GM23338 (cell line): ENCODE data around the gene TFAM. TPM values are rescaled to one million over a fixed set of nuclear protein-coding genes. Genes with fewer than 3 reads are reported as not detected.

ENCODE experiments used
- ATAC-seq: fragments of 200-7000 bp; cut with Tn5 transposase; 3 replicates; pipeline ENCODE4 v1.9.1; 2020
- DNase-seq: peaks from one replicate; pipeline ENCODE4 v3.0.0-alpha.2; 2015; ENCODE audit warnings: low spot score
- H2AFZ ChIP-seq: fragments of 200-600 bp; sonication (generic); 2 replicates; pipeline ENCODE4 v1.8.0; 2016; ENCODE audit warnings: antibody characterized with exemption, mild to moderate bottlenecking, moderate library complexity
- H3F3A ChIP-seq: fragments of 200-600 bp; sonication (generic); replicated peaks from 2 replicates; pipeline ENCODE4 v1.8.0; 2017; ENCODE audit warnings: antibody characterized with exemption, mixed run types, low read depth
- H3K27ac ChIP-seq: fragments of 200-600 bp; sonication (generic); 2 replicates; pipeline ENCODE4 v1.6.1; 2016; ENCODE audit warnings: low read depth
- H3K27me3 ChIP-seq: fragments of 200-600 bp; sonication (generic); 2 replicates; pipeline ENCODE4 v1.8.0; 2016; ENCODE audit warnings: mild to moderate bottlenecking, mixed run types, moderate library complexity; ENCODE audit not compliant: insufficient read depth
- H3K36me3 ChIP-seq: fragments of 200-600 bp; sonication (generic); 2 replicates; pipeline ENCODE4 v1.8.0; 2016; ENCODE audit warnings: mild to moderate bottlenecking; ENCODE audit not compliant: insufficient read depth
- H3K4me1 ChIP-seq: fragments of 200-600 bp; sonication (generic); 2 replicates; pipeline ENCODE4 v1.8.0; 2016; ENCODE audit warnings: mild to moderate bottlenecking, moderate library complexity; ENCODE audit not compliant: insufficient read depth
- H3K4me2 ChIP-seq: fragments of 200-600 bp; sonication (generic); 2 replicates; pipeline ENCODE4 v1.7.1; 2017; ENCODE audit warnings: mixed run types
- H3K4me3 ChIP-seq: fragments of 200-600 bp; sonication (generic); 2 replicates; pipeline ENCODE4 v1.6.1; 2016; ENCODE audit warnings: mixed run types
- H3K79me2 ChIP-seq: fragments of 200-600 bp; sonication (generic); replicated peaks from 2 replicates; pipeline ENCODE4 v1.8.0; 2017; ENCODE audit warnings: mild to moderate bottlenecking; ENCODE audit not compliant: insufficient read depth
- H3K9me2 ChIP-seq: fragments of 200-600 bp; sonication (generic); 2 replicates; pipeline ENCODE4 v1.8.0; 2017; ENCODE audit not compliant: insufficient read depth
- H4K20me1 ChIP-seq: fragments of 200-600 bp; sonication (generic); replicated peaks from 2 replicates; pipeline ENCODE4 v1.8.0; 2017; ENCODE audit warnings: mild to moderate bottlenecking; ENCODE audit not compliant: insufficient read depth
- H3K27ac Mint-ChIP-seq: 2 replicates; pipeline ENCODE4 v1.8.0; 2020; ENCODE audit warnings: inconsistent platforms, mild to moderate bottlenecking, moderate library complexity, mixed read lengths
- H3K27me3 Mint-ChIP-seq: 3 replicates; pipeline ENCODE4 v1.8.0; 2022; ENCODE audit warnings: low read depth, mild to moderate bottlenecking, moderate library complexity, mixed read lengths, inconsistent platforms; ENCODE audit not compliant: insufficient read depth, poor library complexity
- H3K36me3 Mint-ChIP-seq: 3 replicates; pipeline ENCODE4 v1.8.0; 2021; ENCODE audit warnings: low read depth, mild to moderate bottlenecking, inconsistent platforms, moderate library complexity, mixed read lengths
- H3K4me1 Mint-ChIP-seq: 3 replicates; pipeline ENCODE4 v1.8.0; 2020; ENCODE audit warnings: mild to moderate bottlenecking, inconsistent platforms, mixed read lengths
- H3K4me3 Mint-ChIP-seq: 3 replicates; pipeline ENCODE4 v1.8.0; 2021; ENCODE audit warnings: moderate library complexity, mild to moderate bottlenecking, inconsistent platforms, mixed read lengths
- H3K9me3 Mint-ChIP-seq: 3 replicates; pipeline ENCODE4 v1.8.0; 2020; ENCODE audit warnings: moderate library complexity, mild to moderate bottlenecking, inconsistent platforms, mixed read lengths
- CREB1 ChIP-seq: fragments of 250-450 bp; sonication (Bioruptor Pico); IDR thresholded peaks from 2 replicates; pipeline ENCODE4 v1.5.0; 2020; ENCODE audit warnings: low read depth, mild to moderate bottlenecking, moderate library complexity
- CTCF ChIP-seq, 2 experiments: fragments of 200-600 bp in 1 of 2; sonication (generic) in 1 of 2; conservative IDR thresholded peaks; 2 replicates each; pipeline versions ENCODE4 v1.5.1 to v1.6.1; 2016 to 2017; ENCODE audit warnings: antibody characterized with exemption in 2 of 2, low read depth in 2 of 2, mild to moderate bottlenecking in 2 of 2, moderate library complexity in 1 of 2
- ETS1 ChIP-seq: IDR thresholded peaks from 2 replicates; pipeline ENCODE4 v1.6.1; 2016; ENCODE audit warnings: antibody characterized with exemption
- EZH2 ChIP-seq: fragments of 200-600 bp; sonication (generic); IDR thresholded peaks from one replicate; pipeline ENCODE4 v1.8.0; 2017; ENCODE audit warnings: antibody characterized with exemption, mild to moderate bottlenecking, low read depth; ENCODE audit not compliant: unreplicated experiment
- EZH2phosphoT487 ChIP-seq: fragments of 200-600 bp; sonication (generic); IDR thresholded peaks from one replicate; pipeline ENCODE4 v1.8.1; 2018; ENCODE audit warnings: antibody characterized with exemption; ENCODE audit not compliant: unreplicated experiment
- JUNB ChIP-seq: IDR thresholded peaks from one replicate; pipeline ENCODE4 v1.6.1; 2016; ENCODE audit warnings: antibody characterized with exemption; ENCODE audit not compliant: unreplicated experiment
- NANOG ChIP-seq: IDR thresholded peaks from 2 replicates; pipeline ENCODE4 v1.6.1; 2016; ENCODE audit warnings: antibody characterized with exemption, borderline replicate concordance
- POLR2AphosphoS5 ChIP-seq: IDR thresholded peaks from 2 replicates; pipeline ENCODE4 v1.6.1; 2016; ENCODE audit warnings: antibody characterized with exemption, low read depth
- REST ChIP-seq: IDR thresholded peaks from one replicate; pipeline ENCODE4 v1.6.1; 2018; ENCODE audit warnings: antibody characterized with exemption; ENCODE audit not compliant: unreplicated experiment
- STAT1 ChIP-seq: IDR thresholded peaks from one replicate; pipeline ENCODE4 v1.6.1; 2016; ENCODE audit warnings: antibody characterized with exemption; ENCODE audit not compliant: unreplicated experiment
- ZNF114 ChIP-seq: fragments of 250-450 bp; sonication (Bioruptor Pico); IDR thresholded peaks from 2 replicates; pipeline ENCODE4 v1.5.0; 2020; ENCODE audit warnings: mild to moderate bottlenecking, moderate library complexity
- ZNF331 ChIP-seq: fragments of 250-450 bp; sonication (Bioruptor Pico); IDR thresholded peaks from 2 replicates; pipeline ENCODE4 v1.5.0; 2020; ENCODE audit warnings: low read depth, mild to moderate bottlenecking, moderate library complexity
- polyA plus RNA-seq: library from polyadenylated mRNA; unstranded; fragments of >200 nt; fragmentation: Nextera tagmentation; extraction: Ambion mirVana; gene quantifications from 2 replicates; pipeline ENCODE4 v1.2.1, GENCODE V29; 2016
- total RNA-seq: library from RNA; depleted of rRNA; stranded (reverse); fragments of >200 nt; shearing (Covaris generic); gene quantifications from 2 replicates; pipeline ENCODE4 v1.2.3, GENCODE V29; 2014

The TFAM gene
- total and polyA plus RNA-seq, 2 experiments from 2014 or later, result 54.2 to 156 TPM

GRCh38 chr10:58382489-58382995 is 2.7 kb upstream of the TFAM start:
- Histone ChIP-seq H2AFZ (no peak overlapping the region), H3K4me2 (no peak overlapping the region), H3F3A (no peaks in the 10 kb centered on the region), H3K4me3 (no peak overlapping the region), H3K4me1 (peaks cover 14% of the 10 kb centered on the region), H3K27ac (no peak overlapping the region), H3K27me3 (no peaks in the 10 kb centered on the region), H3K79me2 (peaks cover 21% of the 10 kb centered on the region), H3K36me3 (0 out of 2 replicates have a peak, but pooled peaks cover 4% of the 10 kb centered on the region), H4K20me1 (peaks cover 7% of the 10 kb centered on the region), H3K9me2 (0 out of 2 replicates have a peak, but pooled peaks cover 4% of the 10 kb centered on the region)
- ATAC-seq, result no peak
- DNase-seq, result no peak
- Mint-ChIP-seq H3K36me3 (peaks cover 18% of the 10 kb centered on the region), H3K27ac (no peak overlapping the region), H3K9me3 (no peaks in the 10 kb centered on the region), H3K4me1 (peaks cover 8% of the 10 kb centered on the region), H3K4me3 (no peak overlapping the region), H3K27me3 (peaks cover 8% of the 10 kb centered on the region)
- TF ChIP-seq STAT1 (no peak), ZNF114 (CRISPR knock-in tag) (no peak), EZH2phosphoT487 (no peak), ZNF331 (CRISPR knock-in tag) (no peak), EZH2 (no peak)

- H3K4me3 ChIP-seq, result peak overlapping the region; percentile 97
- TF ChIP-seq ETS1 (no peak), NANOG (no peak), CTCF (conservative IDR thresholded peaks at IDR 0.05; ENCODE audit: low read depth in 2 of 2) (no peak), ZNF331 (CRISPR knock-in tag) (no peak), CREB1 (CRISPR knock-in tag) (no peak), POLR2AphosphoS5 (no peak), EZH2 (no peak), JUNB (no peak), REST (no peak)
Observed at GRCh38 chr10:58384095-58384494, 1.1 kb upstream of the TFAM start.

More at GRCh38 chr10:58384095-58384494, 1.1 kb upstream of the TFAM start:
- H3K9me3 Mint-ChIP-seq, result no peaks in the 10 kb centered on the region
- H3K36me3 Mint-ChIP-seq, result peaks cover 33% of the 10 kb centered on the region
- H3K27me3 Mint-ChIP-seq, result peaks cover 8% of the 10 kb centered on the region
- H3K9me2 ChIP-seq, result 0 out of 2 replicates have a peak, but pooled peaks cover 4% of the 10 kb centered on the region
- ATAC-seq (no peak), DNase-seq (no peak)
- H3K4me3 Mint-ChIP-seq, result peak overlapping the region; percentile 100; the same call in 2 of the 3 replicates
- peaks cover 11% of the 10 kb centered on the region for H4K20me1 ChIP-seq
- H2AFZ ChIP-seq, result peak overlapping the region; percentile 90
- H3K27ac ChIP-seq, result no peak overlapping the region
- peaks cover 37% of the 10 kb centered on the region for H3K79me2 ChIP-seq
- H3K27me3 ChIP-seq, result no peaks in the 10 kb centered on the region
- H3F3A ChIP-seq, result no peaks in the 10 kb centered on the region
- H3K36me3 ChIP-seq, result peaks cover 19% of the 10 kb centered on the region
- H3K4me2 ChIP-seq, result peak overlapping the region; percentile 77
- peaks cover 14% of the 10 kb centered on the region for H3K4me1 ChIP-seq
- peaks cover 8% of the 10 kb centered on the region for H3K4me1 Mint-ChIP-seq
- no peak overlapping the region for H3K27ac Mint-ChIP-seq
